ENCODE data around the gene IFFO2. TPM values are rescaled to one million over a fixed set of nuclear protein-coding genes. Genes with fewer than 3 reads are reported as not detected.

Gene IFFO2
- total and polyA plus RNA-seq, 2 of the 13 experiments (the other 11 are each of a cell fraction or from before 2014, with no cell fraction given), result 7.3 to 16.7 TPM

DNA sequence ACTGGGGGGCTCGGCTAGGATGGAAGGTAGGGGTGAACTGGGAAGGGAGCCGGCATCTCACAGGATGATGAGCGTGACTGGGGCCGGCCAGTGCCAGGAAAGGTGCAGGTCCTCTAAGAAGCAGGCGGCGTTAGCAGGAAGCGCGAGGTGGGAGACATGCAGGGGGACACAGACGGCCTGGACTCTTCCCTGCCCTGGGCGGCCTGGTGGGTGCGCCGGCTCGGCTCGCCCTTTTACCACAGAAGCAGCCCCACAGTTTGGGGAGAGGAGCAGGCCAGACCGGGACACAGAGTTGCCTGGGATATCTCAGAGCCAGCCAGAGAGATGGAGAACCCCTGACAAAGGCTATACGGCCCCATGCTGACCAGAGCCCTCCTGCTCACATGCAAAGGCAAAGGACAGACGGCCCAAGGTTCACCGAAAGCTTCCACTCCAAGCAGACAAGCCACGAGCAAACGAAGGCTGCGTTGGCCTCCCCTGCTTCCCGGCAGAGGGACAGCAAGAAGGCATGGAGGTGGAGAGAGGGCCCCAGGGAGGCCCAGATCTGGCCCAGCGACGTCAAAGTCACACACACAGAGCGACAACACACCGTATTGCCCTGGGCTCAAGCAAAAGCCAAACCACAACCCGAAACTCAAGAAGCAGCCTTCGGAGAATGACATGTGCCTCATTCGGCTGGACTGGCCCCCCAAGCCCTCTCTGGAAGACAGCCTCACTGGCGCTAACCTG lies 39.2 kb downstream of the IFFO2 start:
- no TSS peak for BruUV-seq (replicated peaks)
- ChIA-PET POLR2A (no interaction called here), CTCF (ENCODE audit: low intra/inter-chr PET ratio, low total read pairs) (no interaction called here)

GRCh38 chr1:18915341-18915740 lies 41.1 kb downstream of the IFFO2 start:
- TF ChIP-seq PHF20 (CRISPR knock-in tag; IDR thresholded peaks at IDR 0.05) (no peak), ZNF780A (CRISPR knock-in tag; IDR thresholded peaks at IDR 0.05) (no peak), ZNF7 (CRISPR knock-in tag; IDR thresholded peaks at IDR 0.05) (no peak), NCOA2 (CRISPR knock-in tag; IDR thresholded peaks at IDR 0.05) (no peak)
- H3K4me2 ChIP-seq (ENCODE audit: low read depth, low read length), result no peak overlapping the region
- POLR2A ChIA-PET, result no interaction called here
- in situ Hi-C loops (cut with HindIII; ENCODE audit: extremely low pct_ligation_motif_present, low pct_unique_long_range_greater_than_20kb), result no loop called here
- DNase-seq (ENCODE audit: low spot score), result no peak
- FAIRE-seq, result no peak
- H4K20me1 ChIP-seq (ENCODE audit: insufficient read depth, low read length), result no peaks in the 10 kb centered on the region
- no peak for ATAC-seq
- H3K79me2 ChIP-seq (ENCODE audit: insufficient read depth, low read length), result no peaks in the 10 kb centered on the region
- H3K4me3 ChIP-seq (replicated peaks in 1 of 3; ENCODE audit: insufficient read depth in 1 of 3, low read depth in 2 of 3, low read length in 3 of 3), result no peak overlapping the region
- peaks cover 13% of the 10 kb centered on the region for H3K4me1 ChIP-seq (ENCODE audit: insufficient read depth, low read length)
- intact Hi-C loops (cut with micrococcal nuclease; ENCODE audit: unreplicated experiment), result no loop called here
- no TSS peak for BruUV-seq (replicated peaks)
- no peak overlapping the region for H3K9ac ChIP-seq (ENCODE audit: insufficient read depth, low read depth, low read length)
- no peaks in the 10 kb centered on the region for H3K9me3 ChIP-seq (ENCODE audit: low read length)
- no peaks in the 10 kb centered on the region for H3K27me3 ChIP-seq (ENCODE audit: control insufficient read depth in 1 of 2, insufficient read depth in 2 of 2, low read length in 2 of 2)
- WGBS (ENCODE audit: low lambda C conversion rate), result 90% methylated on average over 2 of the region's 7 CpGs
- CTCF ChIA-PET (ENCODE audit: low intra/inter-chr PET ratio, low total read pairs), result no interaction called here
- H3K27ac ChIP-seq (ENCODE audit: extremely low read length, insufficient read depth, low read length), result no peak overlapping the region
- H2AFZ ChIP-seq (ENCODE audit: low read length), result no peak overlapping the region
- peaks cover 28 to 73% of the 10 kb centered on the region in 2 experiments; a peak in 4 of 5 replicates for H3K36me3 ChIP-seq (replicated peaks in 1 of 2; ENCODE audit: control insufficient read depth in 1 of 2, insufficient read depth in 2 of 2, low read length in 2 of 2)

More for the DNA sequence above, 39.2 kb downstream of the IFFO2 start:
- peak; percentile 27 for TF ChIP-seq RBM22 (optimal IDR thresholded peaks at IDR 0.05; ENCODE audit: low read length)
- no peak for TF ChIP-seq SSRP1 (CRISPR knock-in tag; IDR thresholded peaks at IDR 0.05)
- no peak for TF ChIP-seq SOX13 (IDR thresholded peaks at IDR 0.05)
- no peak for TF ChIP-seq SOX13 (CRISPR knock-in tag; conservative IDR thresholded peaks at IDR 0.05 in 1 of 2, IDR thresholded peaks at IDR 0.05 in 1 of 2)
- no peak for TF ChIP-seq ZNF777 (CRISPR knock-in tag; IDR thresholded peaks at IDR 0.05)
- no peak for TF ChIP-seq ZNF274 (CRISPR knock-in tag; IDR thresholded peaks at IDR 0.05)
- no peak for TF ChIP-seq ZNF616 (CRISPR knock-in tag; IDR thresholded peaks at IDR 0.05; ENCODE audit: low read depth)
- TF ChIP-seq, protein P1, sequence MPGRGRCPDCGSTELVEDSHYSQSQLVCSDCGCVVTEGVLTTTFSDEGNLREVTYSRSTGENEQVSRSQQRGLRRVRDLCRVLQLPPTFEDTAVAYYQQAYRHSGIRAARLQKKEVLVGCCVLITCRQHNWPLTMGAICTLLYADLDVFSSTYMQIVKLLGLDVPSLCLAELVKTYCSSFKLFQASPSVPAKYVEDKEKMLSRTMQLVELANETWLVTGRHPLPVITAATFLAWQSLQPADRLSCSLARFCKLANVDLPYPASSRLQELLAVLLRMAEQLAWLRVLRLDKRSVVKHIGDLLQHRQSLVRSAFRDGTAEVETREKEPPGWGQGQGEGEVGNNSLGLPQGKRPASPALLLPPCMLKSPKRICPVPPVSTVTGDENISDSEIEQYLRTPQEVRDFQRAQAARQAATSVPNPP (CRISPR knock-in tag; IDR thresholded peaks at IDR 0.05), result no peak
- Histone ChIP-seq H3K36me3 (replicated peaks in 1 of 2; ENCODE audit: control insufficient read depth in 1 of 2, insufficient read depth in 2 of 2, low read length in 2 of 2) (peaks cover 21 to 65% of the 10 kb centered on the region in 2 experiments; a peak in 4 of 5 replicates), H4K20me1 (ENCODE audit: insufficient read depth, low read length) (no peaks in the 10 kb centered on the region; the same call in 1 of the 2 replicates), H3K27ac (ENCODE audit: extremely low read length, insufficient read depth, low read length) (no peak overlapping the region), H3K9ac (ENCODE audit: insufficient read depth, low read depth, low read length) (no peak overlapping the region), H3K79me2 (ENCODE audit: insufficient read depth, low read length) (peaks cover 2% of the 10 kb centered on the region), H3K27me3 (ENCODE audit: control insufficient read depth in 1 of 2, insufficient read depth in 2 of 2, low read length in 2 of 2) (no peaks in the 10 kb centered on the region), H3K4me2 (ENCODE audit: low read depth, low read length) (no peak overlapping the region), H2AFZ (ENCODE audit: low read length) (no peak overlapping the region), H3K9me3 (ENCODE audit: low read length) (no peaks in the 10 kb centered on the region), H3K4me1 (ENCODE audit: insufficient read depth, low read length) (peaks cover 18% of the 10 kb centered on the region), H3K4me3 (replicated peaks in 1 of 3; ENCODE audit: insufficient read depth in 1 of 3, low read depth in 2 of 3, low read length in 3 of 3) (no peak overlapping the region)
- ATAC-seq (no peak), DNase-seq (ENCODE audit: low spot score) (no peak), FAIRE-seq (no peak)
- intact Hi-C loops (cut with micrococcal nuclease; ENCODE audit: unreplicated experiment) (no loop called here), in situ Hi-C loops (cut with HindIII; ENCODE audit: extremely low pct_ligation_motif_present, low pct_unique_long_range_greater_than_20kb) (no loop called here)
- WGBS (ENCODE audit: low lambda C conversion rate), result 92% methylated on average over 16 of the region's 30 CpGs
